Upper lobe of right lung (tissue), 1 donor: ENCODE measurements around the gene SRPK1. TPM values are rescaled to one million over a fixed set of nuclear protein-coding genes. Genes with fewer than 3 reads are reported as not detected.

ENCODE experiments used
- ATAC-seq: fragments of 200-7000 bp; cut with Tn5 transposase; one replicate; pipeline ENCODE4 v1.9.1; 2020; ENCODE audit warnings: mild to moderate bottlenecking, moderate library complexity
- DNase-seq: peaks from one replicate; pipeline ENCODE4 v3.0.0-alpha.2; 2020
- H3K27ac ChIP-seq: fragments of 200-600 bp; one replicate; pipeline ENCODE4 v1.8.0; 2022
- H3K27me3 ChIP-seq: fragments of 200-600 bp; one replicate; pipeline ENCODE4 v1.8.0; 2022; ENCODE audit warnings: mild to moderate bottlenecking
- H3K36me3 ChIP-seq: fragments of 200-600 bp; one replicate; pipeline ENCODE4 v1.8.0; 2022
- H3K4me1 ChIP-seq: fragments of 200-600 bp; one replicate; pipeline ENCODE4 v1.8.0; 2022
- H3K4me3 ChIP-seq: fragments of 200-600 bp; one replicate; pipeline ENCODE4 v1.8.0; 2022; ENCODE audit warnings: mild to moderate bottlenecking
- H3K9me3 ChIP-seq: fragments of 200-600 bp; one replicate; pipeline ENCODE4 v1.8.0; 2022
- intact Hi-C: fragments of 100-400 bp; cut with DNase I; formaldehyde crosslinking; loops from one replicate; pipeline ENCODE4 v1.11.0; 2022
- total RNA-seq: library from RNA; stranded (reverse); fragmentation: NEBNext Ultra II Directional; extraction: Animal tissue kit (Norgen Biotek cat#: 25700); gene quantifications from one replicate; pipeline ENCODE4 v1.2.1, GENCODE V29; 2021
- TF ChIP-seq, protein P1 (sequence below): fragments of 200-600 bp; IDR thresholded peaks from one replicate; pipeline ENCODE4 v1.8.0; 2022; ENCODE audit warnings: antibody characterized with exemption
- donor health status: DM: no; HTN: yes; CAD: no; lungs with severe emphysema.

Gene SRPK1
- total RNA-seq, 1 donor from 2014 or later = 40.6 TPM

DNA sequence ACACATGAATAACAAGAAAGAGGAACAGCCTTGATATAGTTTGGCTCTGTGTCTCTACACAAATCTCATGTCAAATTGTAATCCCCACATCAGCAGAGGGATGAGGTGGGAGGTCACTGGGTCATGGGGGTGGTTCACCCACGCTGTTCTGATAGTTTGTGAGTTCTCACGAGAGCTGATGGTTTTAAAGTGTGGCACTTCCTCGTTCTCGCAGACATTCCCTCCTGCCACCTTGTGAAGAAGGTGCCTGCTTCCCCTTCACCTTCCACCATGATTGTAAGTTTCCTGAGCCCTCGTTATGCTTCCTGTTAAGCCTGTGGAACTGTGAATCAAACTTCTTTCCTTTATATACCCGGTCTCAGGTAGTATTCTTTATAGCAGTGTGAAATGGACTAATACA is 13.1 kb downstream of the SRPK1 start:
- Histone ChIP-seq H3K36me3 (no peaks in the 10 kb centered on the region), H3K4me1 (no peaks in the 10 kb centered on the region), H3K27me3 (no peaks in the 10 kb centered on the region), H3K9me3 (no peaks in the 10 kb centered on the region), H3K4me3 (no peak overlapping the region), H3K27ac (no peak overlapping the region)
- intact Hi-C loops = no loop called here
- TF ChIP-seq, protein P1, sequence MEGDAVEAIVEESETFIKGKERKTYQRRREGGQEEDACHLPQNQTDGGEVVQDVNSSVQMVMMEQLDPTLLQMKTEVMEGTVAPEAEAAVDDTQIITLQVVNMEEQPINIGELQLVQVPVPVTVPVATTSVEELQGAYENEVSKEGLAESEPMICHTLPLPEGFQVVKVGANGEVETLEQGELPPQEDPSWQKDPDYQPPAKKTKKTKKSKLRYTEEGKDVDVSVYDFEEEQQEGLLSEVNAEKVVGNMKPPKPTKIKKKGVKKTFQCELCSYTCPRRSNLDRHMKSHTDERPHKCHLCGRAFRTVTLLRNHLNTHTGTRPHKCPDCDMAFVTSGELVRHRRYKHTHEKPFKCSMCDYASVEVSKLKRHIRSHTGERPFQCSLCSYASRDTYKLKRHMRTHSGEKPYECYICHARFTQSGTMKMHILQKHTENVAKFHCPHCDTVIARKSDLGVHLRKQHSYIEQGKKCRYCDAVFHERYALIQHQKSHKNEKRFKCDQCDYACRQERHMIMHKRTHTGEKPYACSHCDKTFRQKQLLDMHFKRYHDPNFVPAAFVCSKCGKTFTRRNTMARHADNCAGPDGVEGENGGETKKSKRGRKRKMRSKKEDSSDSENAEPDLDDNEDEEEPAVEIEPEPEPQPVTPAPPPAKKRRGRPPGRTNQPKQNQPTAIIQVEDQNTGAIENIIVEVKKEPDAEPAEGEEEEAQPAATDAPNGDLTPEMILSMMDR = no peak
- DNase-seq (no peak), ATAC-seq (no peak)

DNA sequence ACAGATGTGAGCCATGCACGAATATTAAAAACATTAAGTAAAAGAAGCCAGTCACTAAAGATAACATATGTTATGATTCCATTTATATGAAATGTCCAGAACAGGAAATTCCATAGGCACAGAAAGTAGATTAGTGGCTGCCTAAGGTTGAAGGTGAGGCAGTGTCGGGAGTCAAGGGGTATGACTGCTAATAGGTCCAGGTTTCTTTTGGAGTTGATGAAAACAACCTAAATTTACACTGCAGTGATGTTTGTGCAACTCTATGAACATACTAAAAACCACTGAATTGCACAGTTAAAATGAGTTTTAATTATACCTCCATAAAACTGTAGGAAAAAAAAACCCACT is 14.4 kb downstream of the SRPK1 start:
- intact Hi-C loops = no loop called here
- TF ChIP-seq, protein P1 = no peak
- DNase-seq (no peak), ATAC-seq (no peak)
- no peak overlapping the region for H3K4me3 ChIP-seq
- no peaks in the 10 kb centered on the region for H3K36me3 ChIP-seq
- H3K9me3 ChIP-seq = no peaks in the 10 kb centered on the region
- no peaks in the 10 kb centered on the region for H3K27me3 ChIP-seq
- H3K4me1 ChIP-seq = no peaks in the 10 kb centered on the region
- no peak overlapping the region for H3K27ac ChIP-seq

DNA sequence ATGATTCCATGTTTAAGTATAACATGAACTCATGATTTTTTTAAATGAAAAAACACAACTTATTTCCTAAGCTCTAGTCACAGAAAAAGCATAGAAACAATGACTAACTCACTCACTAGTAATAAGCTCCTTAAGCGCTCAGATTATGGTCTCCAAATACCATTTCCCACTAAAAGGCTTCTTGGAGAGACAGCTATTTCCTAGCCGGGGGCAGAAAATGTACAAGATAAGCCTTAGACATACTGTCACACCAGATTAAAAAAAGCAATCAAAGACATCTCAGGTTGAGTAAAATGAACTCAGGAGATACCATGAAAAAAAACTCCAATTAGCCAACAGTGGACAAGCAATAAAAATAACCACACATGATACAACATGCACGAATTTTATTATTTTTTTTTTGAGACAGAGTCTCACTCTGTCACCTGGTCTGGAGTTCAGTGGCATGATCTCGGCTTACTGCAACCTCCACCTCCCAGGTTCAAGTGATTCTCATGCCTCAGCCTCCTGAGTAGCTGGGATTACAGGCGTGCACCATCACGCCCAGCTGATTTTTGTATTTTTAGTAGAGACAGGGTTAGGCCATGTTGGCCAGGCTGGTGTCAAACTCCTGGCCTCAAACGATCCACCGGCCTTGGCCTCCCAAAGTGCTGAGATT is 14.9 kb downstream of the SRPK1 start:
- intact Hi-C loops = no loop called here
- DNase-seq (no peak), ATAC-seq (no peak)
- no peaks in the 10 kb centered on the region for H3K9me3 ChIP-seq
- no peaks in the 10 kb centered on the region for H3K36me3 ChIP-seq
- H3K27ac ChIP-seq = no peak overlapping the region
- H3K27me3 ChIP-seq = no peaks in the 10 kb centered on the region
- TF ChIP-seq, protein P1 = no peak
- no peak overlapping the region for H3K4me3 ChIP-seq
- no peaks in the 10 kb centered on the region for H3K4me1 ChIP-seq

DNA sequence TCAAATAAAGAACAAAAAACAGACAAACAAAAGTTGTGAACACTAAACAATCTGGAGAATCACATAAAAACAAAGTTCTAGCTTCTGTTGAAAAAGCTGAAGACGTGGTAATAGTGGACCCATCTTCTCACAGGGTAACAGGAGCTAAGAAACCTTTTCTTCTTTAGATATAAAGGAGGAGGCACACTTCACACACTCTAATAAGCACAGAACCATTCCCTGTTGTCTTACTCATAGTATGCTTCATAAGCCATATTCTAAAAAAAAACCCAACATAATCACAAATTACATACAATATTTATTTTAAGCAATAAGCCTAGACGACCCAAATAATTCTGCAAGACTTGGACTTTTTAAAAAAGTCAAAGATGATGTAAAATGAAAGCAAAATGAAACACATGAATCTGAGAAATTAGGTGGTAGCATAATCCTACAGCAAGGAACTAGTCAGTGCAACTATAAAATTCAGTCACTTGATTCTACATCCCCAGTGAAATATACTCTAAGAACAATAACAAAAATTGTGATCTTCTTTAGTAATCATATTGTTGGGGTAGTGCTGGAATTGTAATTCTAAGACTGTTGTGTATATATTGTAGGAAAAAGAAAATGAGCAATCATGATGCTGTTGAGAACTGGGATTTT is 15.6 kb downstream of the SRPK1 start:
- intact Hi-C loops = no loop called here
- no peaks in the 10 kb centered on the region for H3K4me1 ChIP-seq
- no peaks in the 10 kb centered on the region for H3K36me3 ChIP-seq
- H3K9me3 ChIP-seq = no peaks in the 10 kb centered on the region
- no peaks in the 10 kb centered on the region for H3K27me3 ChIP-seq
- no peak overlapping the region for H3K27ac ChIP-seq
- no peak for DNase-seq
- TF ChIP-seq, protein P1 = no peak
- no peak overlapping the region for H3K4me3 ChIP-seq
- no peak for ATAC-seq

DNA sequence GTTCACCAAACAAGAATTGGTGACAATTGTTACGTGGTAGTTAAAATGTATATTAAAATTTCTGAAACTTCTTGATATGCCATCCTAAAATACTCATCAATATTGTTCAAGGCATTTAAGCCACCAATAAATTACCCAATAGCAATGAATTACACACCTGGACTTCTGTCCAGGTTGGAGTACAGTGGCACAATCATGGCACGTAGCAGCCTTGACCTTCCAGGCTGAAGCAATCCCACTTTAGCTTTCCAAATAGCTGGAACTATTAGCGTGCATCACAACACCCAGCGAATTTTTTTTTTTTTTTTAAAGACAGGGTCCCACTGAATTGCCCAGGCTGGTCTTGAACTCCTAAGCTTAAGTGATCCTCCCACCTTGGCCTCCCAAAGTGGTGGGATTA is 17.2 kb downstream of the SRPK1 start:
- no peaks in the 10 kb centered on the region for H3K4me1 ChIP-seq
- H3K27me3 ChIP-seq = no peaks in the 10 kb centered on the region
- no peaks in the 10 kb centered on the region for H3K9me3 ChIP-seq
- intact Hi-C loops = no loop called here
- TF ChIP-seq, protein P1 = no peak
- H3K36me3 ChIP-seq = no peaks in the 10 kb centered on the region
- ATAC-seq (no peak), DNase-seq (no peak)
- no peak overlapping the region for H3K27ac ChIP-seq
- no peak overlapping the region for H3K4me3 ChIP-seq
